GM10847 (cell line): ENCODE data around the gene LMAN2.

Experiments
- POLR2A ChIP-seq: IDR thresholded peaks from 2 replicates; pipeline ENCODE4 v1.6.1; 2011; ENCODE audit not compliant: insufficient read length; ENCODE audit errors: extremely low read depth

LMAN2 gene

GRCh38 chr5:177370488-177371119, 19.1 kb upstream of the LMAN2 start:
- no peak for TF ChIP-seq POLR2A

DNA sequence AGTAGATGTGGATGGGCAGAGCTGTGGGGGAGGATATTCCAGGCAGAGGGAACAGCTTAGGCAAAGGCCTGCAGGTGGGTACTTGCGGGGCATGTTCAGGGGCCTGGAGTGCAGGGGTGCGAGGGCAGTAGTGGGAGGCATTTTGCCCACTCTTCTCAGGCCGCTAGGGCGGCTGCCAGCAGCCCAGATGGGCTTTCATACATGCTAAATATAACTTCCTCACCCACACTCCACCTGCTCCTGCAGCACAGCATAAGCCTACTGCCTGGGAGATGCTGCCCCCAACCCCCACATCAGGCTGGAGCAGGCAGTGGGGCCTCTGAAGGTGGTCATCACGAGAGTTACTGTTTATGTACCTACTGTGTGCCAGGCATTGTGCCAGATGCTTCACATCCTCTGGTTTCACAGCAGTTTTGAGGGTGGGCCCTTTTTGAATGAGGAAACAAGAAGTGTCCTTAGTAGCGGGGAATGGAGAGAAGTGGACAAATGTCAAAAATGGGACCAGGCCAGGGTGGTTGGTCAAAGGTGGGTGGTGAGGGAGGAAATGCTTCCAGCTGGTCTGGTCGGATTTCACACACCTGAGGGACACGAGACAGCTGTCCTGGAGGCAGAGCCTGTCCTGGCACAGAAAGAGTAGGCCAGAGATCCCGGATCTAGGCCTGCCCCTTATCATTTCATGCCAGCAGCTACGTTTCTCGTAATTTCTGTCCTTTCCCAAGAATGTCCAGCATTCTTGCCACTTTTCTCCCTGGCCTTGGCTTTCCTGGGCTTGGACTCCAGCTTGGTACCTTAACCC, 18.4 kb upstream of the LMAN2 start:
- no peak for TF ChIP-seq POLR2A

- no peak for TF ChIP-seq POLR2A
Observed at GRCh38 chr5:177368869-177369644, 17.6 kb upstream of the LMAN2 start.

DNA sequence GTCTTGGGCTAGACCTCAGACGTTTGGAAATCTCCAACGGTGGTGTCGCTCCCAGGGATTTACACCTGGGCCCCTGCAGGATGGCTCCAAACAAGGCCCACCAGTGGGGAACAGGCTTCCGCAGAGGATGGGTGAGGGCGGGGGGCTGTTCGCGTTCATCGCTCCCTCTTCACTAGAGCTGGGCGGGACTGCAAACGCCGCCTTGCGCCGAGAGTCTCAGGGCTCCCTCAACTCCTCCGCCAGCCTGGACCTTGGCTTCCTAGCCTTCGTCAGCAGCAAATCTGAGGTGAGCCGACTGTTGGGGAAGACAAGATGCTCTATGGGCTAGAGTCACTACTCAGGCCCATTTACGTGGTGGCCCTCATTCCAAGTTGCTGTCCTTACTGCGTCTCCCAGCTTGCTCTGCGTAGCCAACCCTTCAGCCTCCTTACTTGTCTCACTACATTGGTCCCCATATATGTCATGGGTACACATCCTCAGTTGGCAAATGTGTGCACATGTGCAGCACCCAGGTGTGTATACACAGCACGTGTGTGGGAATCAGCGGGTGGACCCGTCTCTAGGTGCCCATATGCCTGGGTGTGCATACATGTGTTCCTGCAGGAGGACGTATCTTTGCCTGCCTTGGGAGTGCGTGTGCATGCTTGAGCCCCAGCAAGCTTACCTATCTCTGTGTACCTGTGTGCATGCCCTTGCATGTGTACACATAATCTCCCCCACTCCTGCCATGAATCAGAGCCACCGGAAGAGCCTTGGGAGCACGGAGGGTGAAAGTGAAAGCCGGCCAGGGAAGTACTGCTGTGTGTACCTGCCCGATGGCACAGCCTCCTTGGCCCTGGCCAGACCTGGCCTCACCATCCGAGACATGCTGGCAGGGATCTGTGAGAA, 16.8 kb upstream of the LMAN2 start:
- TF ChIP-seq POLR2A = no peak

DNA sequence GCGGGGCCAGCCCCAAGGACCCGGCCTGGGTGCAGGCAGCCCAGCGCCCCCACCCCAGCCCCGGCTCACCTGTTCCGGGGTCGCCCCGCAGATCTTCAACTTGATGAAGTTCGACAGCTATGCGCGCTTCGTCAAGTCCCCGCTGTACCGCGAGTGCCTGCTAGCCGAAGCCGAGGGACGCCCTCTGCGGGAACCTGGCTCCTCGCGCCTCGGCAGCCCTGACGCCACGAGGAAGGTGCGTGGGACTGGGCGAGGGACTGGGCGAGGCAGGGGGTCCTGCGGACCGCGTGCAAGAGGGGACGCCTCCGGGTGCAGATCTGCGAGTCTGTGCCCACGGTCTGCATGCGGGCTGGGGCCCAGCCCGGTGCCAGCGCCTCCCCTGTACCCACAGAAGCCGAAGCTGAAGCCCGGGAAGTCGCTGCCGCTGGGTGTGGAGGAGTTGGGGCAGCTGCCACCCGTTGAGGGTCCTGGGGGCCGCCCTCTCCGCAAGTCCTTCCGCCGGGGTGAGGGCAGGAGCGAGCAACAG, 15.9 kb upstream of the LMAN2 start:
- no peak for TF ChIP-seq POLR2A

DNA sequence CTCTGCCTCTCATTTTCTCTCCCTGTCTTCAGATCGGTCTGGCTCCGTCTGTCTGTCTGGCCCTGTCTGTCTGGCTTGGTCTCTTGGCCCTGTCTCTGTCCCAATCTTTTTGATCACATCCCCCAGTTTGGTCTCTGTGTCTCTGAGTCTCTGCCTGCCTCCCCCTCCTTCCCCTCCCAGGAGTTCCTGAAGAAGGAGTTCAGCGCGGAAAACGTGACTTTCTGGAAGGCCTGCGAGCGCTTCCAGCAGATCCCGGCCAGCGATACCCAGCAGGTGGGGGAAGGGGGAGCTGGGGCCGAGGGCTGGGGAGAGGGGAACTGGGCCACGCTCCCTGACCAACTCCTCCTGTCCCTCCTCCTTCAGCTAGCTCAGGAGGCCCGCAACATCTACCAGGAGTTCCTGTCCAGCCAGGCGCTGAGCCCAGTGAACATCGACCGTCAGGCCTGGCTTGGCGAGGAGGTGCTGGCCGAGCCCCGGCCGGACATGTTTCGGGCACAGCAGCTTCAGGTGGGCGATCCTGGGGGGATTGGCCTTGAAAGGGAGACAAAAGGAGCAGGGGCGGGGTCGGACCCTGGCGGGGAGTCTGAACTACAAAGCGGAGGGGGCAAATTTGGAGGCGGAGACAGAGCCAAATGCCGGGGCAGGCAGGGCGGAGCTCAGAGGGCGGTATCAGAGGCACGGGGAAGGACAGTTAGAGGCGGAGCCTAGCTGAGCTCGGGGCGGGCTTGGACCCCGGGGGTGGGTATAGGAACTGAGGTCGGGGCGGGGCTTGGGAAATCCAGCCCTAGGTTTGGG, 15.3 kb upstream of the LMAN2 start:
- no peak for TF ChIP-seq POLR2A

- no peak for TF ChIP-seq POLR2A
Observed at GRCh38 chr5:177365845-177366527, 14.5 kb upstream of the LMAN2 start.

DNA sequence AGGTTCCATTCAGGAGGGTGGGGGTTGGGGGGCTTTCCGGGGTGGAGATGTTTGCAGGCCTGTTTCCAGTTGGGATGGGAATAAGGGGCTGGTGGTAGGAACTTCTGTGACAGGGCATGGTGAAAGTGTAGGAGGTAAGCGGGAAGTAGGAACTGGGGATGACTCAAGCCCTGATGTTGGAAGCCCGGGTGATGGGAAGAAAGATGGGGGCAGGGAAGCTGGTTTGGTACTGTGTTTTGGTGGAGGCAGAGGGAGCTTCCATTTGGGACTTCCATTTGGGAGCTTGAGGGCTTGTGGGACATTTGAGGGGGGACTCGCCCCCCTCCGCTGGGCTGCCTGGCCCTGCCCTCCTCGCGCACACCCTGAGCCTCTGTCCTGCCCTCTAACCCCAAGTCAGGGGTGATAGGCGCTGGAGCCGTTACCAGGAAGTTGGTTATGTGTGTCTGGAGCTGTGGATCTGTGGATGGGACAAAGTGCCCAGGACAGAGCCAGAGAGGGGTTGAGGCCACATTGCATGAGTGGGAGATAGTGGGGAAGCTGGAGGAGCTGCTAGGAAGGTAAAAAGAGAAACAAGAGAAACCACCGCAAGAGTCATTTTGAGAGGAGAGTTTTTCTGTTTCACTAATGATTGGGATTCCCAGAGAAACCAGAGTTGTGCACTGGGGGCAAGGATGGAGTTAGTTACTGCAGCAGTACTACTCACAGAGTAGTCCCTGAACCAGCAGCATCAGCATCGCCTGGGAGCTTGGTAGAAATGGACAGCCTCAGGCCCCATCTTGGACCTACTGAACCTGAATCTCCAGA, 12.9 kb upstream of the LMAN2 start:
- no peak for TF ChIP-seq POLR2A

DNA sequence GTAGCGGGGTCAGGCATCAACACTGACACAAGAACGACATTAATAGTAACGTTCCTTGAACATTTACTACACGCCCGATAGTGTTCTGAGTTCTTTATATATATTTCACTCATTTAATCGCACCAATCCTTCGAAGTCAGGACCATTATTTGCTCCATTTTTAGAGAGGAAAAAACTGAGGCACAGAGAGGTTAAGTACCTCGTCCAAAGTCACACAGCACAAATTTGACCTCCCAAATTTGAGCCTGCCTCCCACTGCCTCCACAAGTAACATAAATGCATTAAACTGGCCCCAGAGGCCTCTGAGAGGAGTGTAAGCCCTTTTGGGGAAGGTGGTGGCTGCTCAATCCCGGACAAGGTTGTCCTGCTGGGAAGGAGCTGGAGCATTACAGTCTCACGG, 12.1 kb upstream of the LMAN2 start:
- no peak for TF ChIP-seq POLR2A

GRCh38 chr5:177362610-177363507, 11.4 kb upstream of the LMAN2 start:
- TF ChIP-seq POLR2A = no peak

GRCh38 chr5:177362292-177362609, 10.8 kb upstream of the LMAN2 start:
- no peak for TF ChIP-seq POLR2A
